ENCODE measurements around the gene DRD3.
A peak's percentile ranks its signal among the peaks of the same experiment; 100 is the strongest.

DRD3 gene

DNA sequence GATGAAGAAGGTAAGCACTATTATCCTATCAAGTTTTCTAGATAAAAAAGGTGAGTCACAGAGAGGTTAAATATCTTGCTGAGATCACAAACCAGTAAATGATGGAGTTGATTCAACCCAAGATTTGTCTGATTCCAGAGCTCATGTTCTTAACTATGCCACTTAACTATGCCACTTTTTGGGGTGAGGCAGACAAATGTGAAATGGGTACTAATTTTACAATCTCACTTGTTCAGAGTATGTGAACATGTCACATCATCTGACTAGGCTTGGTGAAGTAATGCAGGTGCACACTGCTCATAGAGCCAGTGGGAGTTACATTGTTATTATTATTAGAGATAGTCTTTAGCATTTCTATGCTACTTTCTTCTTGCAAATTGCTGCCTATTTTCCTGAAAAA lies 2.0 kb downstream of the DRD3 start:
- DNase-seq, result no peak

DNA sequence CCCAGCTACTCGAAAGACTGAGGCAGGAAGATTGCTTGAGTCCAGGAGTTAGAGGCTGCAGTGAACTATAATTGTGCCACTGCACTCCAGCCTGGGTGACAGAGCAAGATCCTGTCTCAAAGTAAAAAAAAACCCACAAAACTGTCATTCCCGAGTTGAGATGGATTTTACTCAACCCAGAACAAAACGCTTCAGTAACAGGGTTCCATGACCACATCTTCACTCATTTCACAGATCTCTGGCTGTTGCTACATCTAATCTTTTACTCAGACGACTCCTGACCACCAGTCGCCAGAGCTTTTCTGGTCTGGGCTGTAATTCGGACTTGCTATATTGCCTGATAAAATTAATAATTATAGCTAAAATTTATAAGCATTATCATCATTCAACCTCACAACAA lies 2.4 kb downstream of the DRD3 start:
- no peak for DNase-seq

- DNase-seq, result no peak
Observed at GRCh38 chr3:114175204-114175987, 3.5 kb downstream of the DRD3 start.

DNA sequence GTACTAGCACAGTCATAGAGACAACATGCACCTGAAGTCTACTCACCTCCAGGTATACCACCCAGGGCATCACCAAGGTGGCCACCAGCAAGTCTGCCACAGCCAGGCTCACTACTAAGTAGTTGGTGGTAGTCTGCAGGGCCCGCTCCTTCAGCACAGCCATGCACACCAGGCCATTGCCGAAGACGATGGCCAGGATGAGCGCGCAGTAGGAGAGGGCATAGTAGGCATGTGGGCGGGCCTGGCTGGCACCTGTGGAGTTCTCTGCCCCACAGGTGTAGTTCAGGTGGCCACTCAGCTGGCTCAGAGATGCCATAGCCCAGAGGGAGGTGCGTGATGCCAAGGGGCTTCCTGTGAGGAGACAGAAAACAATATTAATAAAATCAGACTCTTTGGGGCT lies 7.2 kb downstream of the DRD3 start:
- no peak for DNase-seq

DNA sequence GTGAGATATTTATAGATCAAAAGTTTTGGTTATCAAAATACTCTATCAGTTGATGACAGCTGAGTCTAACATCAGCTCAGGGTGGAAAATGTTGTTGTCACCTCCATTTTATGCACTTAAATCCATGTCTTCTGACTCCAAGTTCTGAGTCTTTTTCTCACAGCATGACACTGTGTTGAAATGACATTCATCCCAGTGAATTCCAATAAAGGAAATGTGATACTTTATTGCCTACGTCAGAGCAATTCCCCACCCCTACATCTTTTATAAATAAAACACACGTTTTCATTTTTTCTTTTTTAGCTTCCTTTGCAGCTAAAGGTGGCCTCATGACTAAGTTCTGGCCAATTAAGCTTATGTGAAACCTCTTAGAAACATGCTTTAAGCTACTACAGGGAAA lies 10.7 kb downstream of the DRD3 start:
- no peak for DNase-seq

DNA sequence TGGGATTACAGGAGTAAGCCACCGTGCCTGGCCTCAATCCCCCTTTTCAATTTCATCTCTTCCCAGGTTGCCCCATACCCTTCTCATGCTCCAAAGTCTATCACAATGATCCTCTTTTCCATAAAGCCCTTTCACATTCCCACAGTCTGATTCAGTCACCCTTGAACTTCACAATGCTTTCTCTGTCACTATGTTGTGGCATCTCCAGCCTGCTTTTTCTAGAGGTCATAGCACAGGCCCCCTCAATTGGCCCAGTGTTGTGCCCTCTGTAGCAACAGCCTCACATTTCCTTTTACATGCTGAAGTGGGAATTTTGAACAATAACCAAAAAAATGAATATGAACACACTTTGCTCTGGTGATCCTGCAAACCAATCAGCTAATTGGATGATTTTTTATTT lies 21.5 kb downstream of the DRD3 start:
- DNase-seq, result no peak

DNA sequence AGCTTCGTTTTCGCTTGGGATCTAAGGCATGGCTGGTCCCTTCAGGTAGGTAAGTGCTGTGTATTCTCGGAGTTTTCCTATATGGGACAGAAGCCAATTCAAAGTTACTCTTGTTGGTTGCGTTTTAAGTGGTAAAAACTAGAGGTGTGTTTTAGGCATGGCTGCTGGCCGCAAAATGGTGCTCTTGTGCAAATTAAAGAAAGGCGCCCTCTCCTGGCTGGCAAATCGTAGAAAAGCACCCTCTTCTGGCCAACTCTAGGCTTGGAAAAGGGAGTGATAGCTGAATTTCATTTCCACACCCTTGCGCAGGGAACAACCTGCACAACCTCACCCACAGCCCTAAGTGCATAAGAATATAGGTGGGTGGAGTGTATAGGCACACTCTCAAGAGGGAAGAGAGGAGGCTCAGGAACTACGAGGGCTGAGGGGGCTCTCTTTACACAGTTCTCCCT lies 23.5 kb downstream of the DRD3 start:
- DNase-seq, result no peak

GRCh38 chr3:114154321-114154821 lies 24.5 kb downstream of the DRD3 start:
- no peak for DNase-seq

DNA sequence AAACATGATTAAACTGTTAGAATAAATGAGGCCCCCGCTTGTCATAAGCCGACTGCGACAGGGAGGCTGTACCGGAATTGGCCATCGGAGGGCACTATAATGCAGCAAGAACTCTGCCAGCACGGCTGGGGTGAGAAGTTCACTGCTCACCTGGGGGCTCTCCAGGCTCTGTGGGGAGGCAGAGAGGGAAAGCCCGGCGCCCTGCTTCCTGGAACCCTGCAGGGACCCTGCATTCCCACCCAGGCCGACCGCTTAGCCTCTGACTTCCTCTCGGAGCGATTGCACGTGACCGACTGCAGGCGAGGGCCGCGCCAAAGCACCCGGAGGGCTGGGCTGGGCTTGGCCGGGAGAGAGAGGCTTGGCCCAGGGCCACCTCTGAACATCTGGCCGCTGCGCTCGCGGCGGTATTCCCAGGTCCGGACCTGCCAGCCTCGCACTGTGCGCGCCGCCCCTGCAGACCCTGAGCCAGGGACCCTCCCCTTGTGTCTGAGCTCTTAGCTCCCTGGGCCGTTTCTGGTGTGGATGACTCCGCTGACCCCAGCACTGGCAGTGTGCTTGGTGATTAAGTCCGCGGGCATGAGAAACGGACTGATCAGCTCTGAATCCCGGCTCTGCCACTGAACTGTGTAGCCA lies 26.2 kb downstream of the DRD3 start:
- DNase-seq, result peak; percentile 78

DNA sequence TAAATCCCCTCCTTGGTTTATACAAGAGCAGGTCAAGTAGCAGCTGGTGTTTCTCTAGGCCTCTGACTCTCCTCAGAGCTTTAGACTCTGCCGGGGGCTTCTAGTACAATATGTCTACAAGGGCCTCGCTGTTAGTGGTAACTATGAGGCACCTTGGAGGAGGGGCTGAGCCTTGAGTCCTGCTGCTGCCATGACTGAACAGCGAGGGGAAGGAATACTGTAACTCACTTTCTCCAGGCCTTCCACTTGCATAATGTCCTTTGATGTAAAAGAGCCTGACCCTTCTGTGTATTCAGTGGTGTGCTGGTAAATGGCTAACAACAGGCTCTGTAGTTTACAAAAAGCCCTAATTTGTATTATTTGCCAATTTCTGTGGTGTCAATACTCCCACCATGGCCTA lies 27.8 kb downstream of the DRD3 start:
- no peak for DNase-seq

GRCh38 chr3:114147251-114147650 lies 31.6 kb downstream of the DRD3 start:
- DNase-seq, result no peak

- DNase-seq, result no peak
Observed at GRCh38 chr3:114144909-114145688, 33.8 kb downstream of the DRD3 start.

- no peak for DNase-seq
Observed at GRCh38 chr3:114143817-114144216, 35.0 kb downstream of the DRD3 start.

GRCh38 chr3:114139836-114140235 lies 39.0 kb downstream of the DRD3 start:
- DNase-seq, result no peak

GRCh38 chr3:114133947-114134346 lies 44.9 kb downstream of the DRD3 start:
- no peak for DNase-seq

GRCh38 chr3:114132500-114132899 lies 46.4 kb downstream of the DRD3 start:
- DNase-seq, result no peak

- DNase-seq, result no peak
Observed at GRCh38 chr3:114128826-114129225, 50.0 kb downstream of the DRD3 start.

GRCh38 chr3:114128231-114128630 lies 50.6 kb downstream of the DRD3 start:
- DNase-seq, result no peak

DNA sequence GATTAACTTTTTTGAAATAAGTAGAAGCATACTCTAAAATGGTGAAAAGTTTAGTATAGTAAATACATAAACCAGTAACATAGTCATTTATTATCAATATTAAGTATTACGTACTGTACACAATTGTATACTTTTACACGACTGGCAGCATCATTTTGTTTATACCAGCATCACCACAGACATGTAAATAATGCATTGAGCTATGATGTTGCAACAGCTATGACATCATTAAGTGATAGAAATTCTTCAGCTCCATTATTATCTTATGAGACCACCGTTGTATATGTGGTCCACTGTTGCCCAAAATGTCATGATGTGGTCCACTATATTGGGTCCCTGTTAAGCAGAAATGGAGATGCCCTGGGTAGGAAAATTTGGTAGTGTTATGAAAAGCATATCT lies 51.3 kb downstream of the DRD3 start:
- DNase-seq, result no peak

GRCh38 chr3:114126461-114126860 lies 52.4 kb downstream of the DRD3 start:
- DNase-seq, result no peak

DNA sequence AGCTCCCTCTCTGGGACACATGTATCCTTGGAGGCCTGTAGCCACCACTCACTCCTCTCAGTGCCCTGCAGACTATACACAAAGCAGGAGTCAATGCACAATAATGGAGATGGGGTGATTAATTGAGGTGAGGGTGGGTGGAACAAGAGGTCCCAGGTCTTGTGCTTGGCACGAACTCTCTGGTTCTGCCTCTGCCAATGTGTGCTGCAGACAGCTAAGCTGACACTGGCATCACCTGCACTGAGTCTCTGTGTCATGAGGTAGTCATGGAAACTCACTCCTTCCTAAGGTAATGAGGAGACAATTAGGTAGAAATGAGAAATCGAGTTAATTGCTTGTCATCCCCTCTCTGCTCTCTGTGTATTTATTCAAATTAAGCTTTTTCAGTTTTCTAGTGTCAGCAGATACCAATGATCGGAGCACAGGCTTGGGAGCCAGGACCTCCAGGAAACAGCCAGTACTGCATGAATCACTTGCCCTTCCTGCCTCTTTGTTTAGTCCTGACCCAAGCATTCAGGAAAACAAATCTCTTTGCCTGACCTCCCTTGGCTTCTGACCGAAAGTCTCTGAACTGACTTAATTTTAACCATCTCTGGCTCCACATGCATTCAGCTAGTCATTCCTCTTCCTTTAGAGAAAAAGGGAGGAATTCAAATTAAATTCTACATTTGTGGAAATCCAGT lies 56.7 kb downstream of the DRD3 start:
- no peak for DNase-seq

GRCh38 chr3:114120211-114120610 lies 58.6 kb downstream of the DRD3 start:
- DNase-seq, result no peak

DNA sequence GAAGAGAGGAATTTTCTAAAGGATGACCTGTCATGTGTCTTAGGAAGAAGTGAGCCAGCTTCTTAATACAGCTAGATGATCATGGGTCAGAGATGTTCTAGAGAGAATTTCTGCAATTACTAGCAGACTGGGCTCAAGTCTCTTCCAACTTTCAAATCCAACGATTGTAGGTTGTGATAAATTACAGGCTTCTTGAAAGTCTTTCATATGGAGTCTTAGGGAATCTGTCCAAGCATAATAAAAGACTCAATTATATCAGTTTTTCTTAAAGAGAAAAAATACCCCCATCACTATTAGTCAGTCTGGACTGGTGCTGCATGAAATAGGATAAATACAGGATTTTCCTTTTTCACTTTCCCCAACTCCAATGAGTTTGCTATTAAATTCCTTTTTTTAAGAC lies 59.1 kb downstream of the DRD3 start:
- no peak for DNase-seq
